Lung (tissue), 12 donors: ENCODE results near the gene RPS6KL1. TPM values are rescaled to one million over a fixed set of nuclear protein-coding genes. Genes with fewer than 3 reads are reported as not detected.
A peak's percentile ranks its signal among the peaks of the same experiment; 100 is the strongest.

Source experiments
- ATAC-seq: fragments of 200-7000 bp; cut with Tn5 transposase; one replicate; pipeline ENCODE4 v1.9.1; 2020; ENCODE audit warnings: moderate number of reproducible peaks; ENCODE audit not compliant: insufficient read depth, low FRiP score
- DNase-seq, 3 donors: peaks; one replicate each; pipeline ENCODE4 v3.0.0-alpha.2; 2013 to 2017
- H3K27ac ChIP-seq, 2 donors: one replicate each; pipeline ENCODE4 v1.5.1; 2013; ENCODE audit warnings: mild to moderate bottlenecking in 2 of 2, moderate library complexity in 2 of 2, control low read depth in 1 of 2, inconsistent platforms in 1 of 2, low read depth in 1 of 2, low read length in 1 of 2
- H3K27me3 ChIP-seq, 3 donors: one replicate each; pipeline ENCODE4 v1.5.1; 2013; ENCODE audit warnings: low read length in 2 of 3; ENCODE audit not compliant: control insufficient read depth in 3 of 3, insufficient read depth in 3 of 3
- H3K36me3 ChIP-seq, 4 donors: one replicate each; pipeline ENCODE4 v1.5.1; 2013; ENCODE audit warnings: low read length in 4 of 4, mild to moderate bottlenecking in 1 of 4, moderate library complexity in 1 of 4; ENCODE audit not compliant: control insufficient read depth in 4 of 4, insufficient read depth in 4 of 4
- H3K4me1 ChIP-seq, 5 donors: one replicate each; pipeline ENCODE4 v1.5.1; 2013; ENCODE audit warnings: low read length in 5 of 5, mild to moderate bottlenecking in 2 of 5, moderate library complexity in 1 of 5; ENCODE audit not compliant: control insufficient read depth in 5 of 5, insufficient read depth in 5 of 5
- H3K4me3 ChIP-seq: one replicate; pipeline ENCODE4 v1.5.1; 2013; ENCODE audit warnings: mild to moderate bottlenecking, control low read depth, moderate library complexity
- H3K9ac ChIP-seq, 2 donors: one replicate each; pipeline ENCODE4 v1.5.1; 2013; ENCODE audit warnings: low read length in 2 of 2, control low read depth in 1 of 2; ENCODE audit not compliant: insufficient read depth in 1 of 2
- H3K9me3 ChIP-seq, 4 donors: one replicate each; pipeline ENCODE4 v1.5.1; 2013; ENCODE audit warnings: low read length in 3 of 4, mild to moderate bottlenecking in 1 of 4, moderate library complexity in 1 of 4; ENCODE audit not compliant: control insufficient read depth in 4 of 4, insufficient read depth in 3 of 4
- WGBS, 2 donors: extraction: QIAGEN DNeasy Blood & Tissue Kit; methylation state at CpG; one replicate each; pipeline ENCODE4 v1.1.7; 2013; 5-methylcytosine and 5-hydroxymethylcytosine counted together
- polyA plus RNA-seq, 2 donors: library from polyadenylated mRNA; stranded (reverse); fragments of 200-250 nt; gene quantifications; one replicate each; pipeline ENCODE4 v1.2.1, GENCODE V29; 2013
- total RNA-seq, 2 donors: library from RNA; depleted of rRNA in 1 of 2; stranded (reverse); fragments of >200 nt in 1 of 2; gene quantifications; one replicate each; pipeline ENCODE4 v1.2.1, GENCODE V29; 2014 to 2021
- TF ChIP-seq, protein P1 (sequence below): IDR thresholded peaks from 2 replicates; pipeline ENCODE4 v1.5.1; 2012; ENCODE audit warnings: mild to moderate bottlenecking; ENCODE audit errors: control extremely low read depth, extremely low read depth
- donor health status: control.
- donor health status: control.
- donor health status: Bipolar disorder and iron deficiency.
- donor health status: healthy.
- donor health status: DM: yes; HTN: yes; CAD: no.

The RPS6KL1 gene
- total and polyA plus RNA-seq, 4 donors = 2.2 to 13.0 (median 4.3) TPM

DNA sequence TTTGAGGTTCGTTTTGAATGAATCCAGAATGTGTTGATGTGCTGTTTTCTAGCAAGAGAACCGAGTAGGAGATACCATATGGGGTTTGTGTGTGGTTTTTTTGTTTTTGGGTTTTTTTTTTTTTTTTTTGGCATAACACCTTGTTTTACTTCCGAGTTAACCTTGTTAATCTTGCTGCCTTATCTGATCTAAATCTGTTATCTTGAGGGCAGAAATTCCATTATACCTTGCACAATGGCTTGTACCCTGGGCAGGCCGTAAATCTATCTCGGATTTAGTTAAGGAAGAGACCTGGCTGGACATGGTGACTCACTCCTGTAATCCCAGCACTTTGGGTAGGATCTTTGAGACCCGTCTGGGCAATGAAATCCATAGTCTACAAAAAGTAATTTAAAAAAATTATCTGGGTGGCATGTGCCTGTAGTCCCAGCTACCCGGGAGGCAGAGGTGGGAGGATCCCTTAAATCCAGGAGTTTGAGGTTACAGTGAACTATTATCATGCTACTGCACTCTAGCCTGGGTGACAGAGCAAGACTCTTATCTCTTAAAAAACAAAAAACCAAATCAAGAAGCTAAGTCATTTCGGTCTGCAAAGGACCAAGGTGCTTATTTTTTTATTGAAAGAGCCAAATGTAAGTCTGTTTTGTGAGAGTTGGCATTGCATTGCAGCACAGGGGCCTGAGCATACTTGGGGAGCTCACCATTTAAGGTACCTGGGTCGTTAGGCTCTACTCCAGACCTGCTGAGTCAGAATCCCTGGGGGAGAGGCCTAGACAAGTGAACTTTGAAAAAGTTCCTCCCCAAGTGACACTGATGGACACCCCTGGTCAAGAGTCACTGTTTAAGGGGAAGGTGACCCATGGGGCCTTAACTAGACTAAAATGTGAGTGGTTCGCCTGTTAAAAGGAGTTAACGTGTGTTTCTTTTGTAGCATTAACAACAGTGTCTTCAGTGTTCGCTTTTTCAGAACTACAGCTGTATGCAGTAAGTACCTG lies 34.6 kb downstream of the RPS6KL1 start:
- ATAC-seq = no peak
- Histone ChIP-seq H3K36me3 (peaks cover 19 to 30% (median 26%) of the 10 kb centered on the region in 4 donors), H3K9me3 (no peaks in the 10 kb centered on the region), H3K4me1 (peaks cover 0 to 35% (median 7%) of the 10 kb centered on the region in 5 donors), H3K9ac (no peak overlapping the region), H3K4me3 (no peak overlapping the region), H3K27me3 (no peaks in the 10 kb centered on the region), H3K27ac (peak overlapping the region; percentile 46 to 63)
- TF ChIP-seq, protein P1, sequence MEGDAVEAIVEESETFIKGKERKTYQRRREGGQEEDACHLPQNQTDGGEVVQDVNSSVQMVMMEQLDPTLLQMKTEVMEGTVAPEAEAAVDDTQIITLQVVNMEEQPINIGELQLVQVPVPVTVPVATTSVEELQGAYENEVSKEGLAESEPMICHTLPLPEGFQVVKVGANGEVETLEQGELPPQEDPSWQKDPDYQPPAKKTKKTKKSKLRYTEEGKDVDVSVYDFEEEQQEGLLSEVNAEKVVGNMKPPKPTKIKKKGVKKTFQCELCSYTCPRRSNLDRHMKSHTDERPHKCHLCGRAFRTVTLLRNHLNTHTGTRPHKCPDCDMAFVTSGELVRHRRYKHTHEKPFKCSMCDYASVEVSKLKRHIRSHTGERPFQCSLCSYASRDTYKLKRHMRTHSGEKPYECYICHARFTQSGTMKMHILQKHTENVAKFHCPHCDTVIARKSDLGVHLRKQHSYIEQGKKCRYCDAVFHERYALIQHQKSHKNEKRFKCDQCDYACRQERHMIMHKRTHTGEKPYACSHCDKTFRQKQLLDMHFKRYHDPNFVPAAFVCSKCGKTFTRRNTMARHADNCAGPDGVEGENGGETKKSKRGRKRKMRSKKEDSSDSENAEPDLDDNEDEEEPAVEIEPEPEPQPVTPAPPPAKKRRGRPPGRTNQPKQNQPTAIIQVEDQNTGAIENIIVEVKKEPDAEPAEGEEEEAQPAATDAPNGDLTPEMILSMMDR = no peak
- no peak for DNase-seq
- 71 to 82% methylated on average over 12 of the region's 12 CpGs for WGBS, 2 donors

DNA sequence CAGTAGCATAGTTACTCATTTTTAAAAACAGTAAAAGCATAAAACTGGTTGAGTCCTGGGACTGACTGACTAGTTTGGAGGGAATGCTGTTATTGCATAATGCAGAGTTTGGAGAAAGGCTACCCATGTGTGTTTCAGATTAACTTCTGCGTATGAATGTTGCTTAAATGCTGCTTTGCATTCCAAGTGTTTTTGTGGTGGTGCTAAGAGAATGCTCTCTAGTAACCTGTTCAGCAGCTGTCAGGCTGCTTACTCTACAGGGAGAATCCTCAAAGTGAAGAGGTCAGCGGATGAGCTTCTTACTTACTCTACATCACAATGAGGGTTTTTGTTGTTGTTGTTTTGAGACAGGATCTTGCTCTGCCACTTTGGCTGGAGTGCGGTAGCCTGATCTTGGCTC lies 37.1 kb downstream of the RPS6KL1 start:
- no peak overlapping the region for H3K4me3 ChIP-seq
- 81 to 86% methylated on average over 3 of the region's 3 CpGs for WGBS, 2 donors
- TF ChIP-seq, protein P1 = no peak
- peaks cover 0 to 37% (median 10%) of the 10 kb centered on the region in 5 donors for H3K4me1 ChIP-seq
- DNase-seq (no peak), ATAC-seq (no peak)
- H3K27me3 ChIP-seq = no peaks in the 10 kb centered on the region
- H3K9ac ChIP-seq = no peak overlapping the region
- no peak overlapping the region for H3K27ac ChIP-seq
- H3K9me3 ChIP-seq = no peaks in the 10 kb centered on the region
- H3K36me3 ChIP-seq = peaks cover 9 to 17% (median 13%) of the 10 kb centered on the region in 4 donors

DNA sequence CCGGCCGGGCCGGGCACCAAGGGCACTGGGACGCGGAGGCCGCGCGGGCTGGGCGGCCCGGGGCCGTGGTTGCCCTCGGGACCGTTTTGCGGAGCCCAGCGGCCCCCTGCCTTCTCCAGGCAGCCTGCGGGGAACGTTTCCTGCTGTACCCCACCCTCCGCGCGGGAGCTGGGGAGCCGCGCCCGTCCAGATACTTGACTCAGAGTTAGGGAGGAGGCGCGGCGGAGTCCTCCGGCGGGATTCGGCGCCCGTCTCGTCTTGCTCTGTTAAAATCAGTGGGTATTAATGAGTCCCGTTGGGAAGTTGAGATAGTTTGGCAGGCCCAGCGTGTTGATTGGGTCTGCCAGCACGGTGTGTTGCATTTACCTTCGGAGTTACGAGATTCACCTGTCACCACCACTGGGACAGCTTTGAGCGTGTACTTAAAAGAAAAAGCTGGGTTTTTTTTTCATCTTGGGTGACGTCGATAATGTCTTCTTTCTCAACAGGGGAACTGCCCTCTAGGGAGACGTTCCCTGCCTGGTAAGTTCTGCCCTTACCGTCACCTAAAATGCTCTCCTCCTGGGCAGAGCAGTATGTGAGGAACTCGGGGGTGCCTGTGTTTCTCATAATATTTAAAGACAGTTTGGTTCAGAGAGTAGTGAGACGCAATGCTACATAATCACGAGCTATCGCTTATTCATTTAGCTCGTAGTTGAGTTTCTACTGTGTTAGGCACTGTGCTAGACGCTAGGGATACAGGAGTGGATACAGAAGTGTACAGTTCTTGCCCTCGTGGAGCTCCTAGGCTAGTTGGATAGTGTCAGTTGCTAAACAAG lies 40.7 kb downstream of the RPS6KL1 start:
- ATAC-seq (peak; percentile 56), DNase-seq (peak in 2 of 3 donors; percentile 49 to 52)
- Histone ChIP-seq H3K4me1 (peaks cover 0 to 32% (median 10%) of the 10 kb centered on the region in 5 donors), H3K9me3 (no peaks in the 10 kb centered on the region), H3K9ac (peak overlapping the region; percentile 94 to 98), H3K27me3 (no peaks in the 10 kb centered on the region), H3K4me3 (peak overlapping the region; percentile 98), H3K36me3 (no peaks in the 10 kb centered on the region), H3K27ac (peak overlapping the region; percentile 93 to 96)
- TF ChIP-seq, protein P1 = no peak
- WGBS, 2 donors = 1% methylated on average over 47 to 49 of the region's 49 CpGs
